Trophoblast cell (in vitro differentiated cells and primary cell): ENCODE data around the gene NDUFA3.

Experiments used
- DNase-seq, 2 donors: peaks; one replicate each; pipeline ENCODE4 v3.0.0-alpha.2; 2016
- H2AFZ ChIP-seq: 2 replicates; pipeline ENCODE4 v1.6.1; 2013; ENCODE audit warnings: low read length, moderate library complexity, mild to moderate bottlenecking; ENCODE audit not compliant: insufficient read depth, poor library complexity
- H2AK5ac ChIP-seq: 2 replicates; pipeline ENCODE4 v1.6.1; 2013; ENCODE audit warnings: mild to moderate bottlenecking, low read length
- H2BK120ac ChIP-seq: 2 replicates; pipeline ENCODE4 v1.6.1; 2013; ENCODE audit warnings: low read length, mild to moderate bottlenecking, moderate library complexity; ENCODE audit not compliant: insufficient read depth, poor library complexity
- H2BK12ac ChIP-seq: 2 replicates; pipeline ENCODE4 v1.6.1; 2013; ENCODE audit warnings: mild to moderate bottlenecking, low read length, moderate library complexity
- H2BK5ac ChIP-seq: 2 replicates; pipeline ENCODE4 v1.6.1; 2013; ENCODE audit warnings: low read length, low read depth, moderate library complexity, mild to moderate bottlenecking; ENCODE audit not compliant: poor library complexity
- H3K14ac ChIP-seq: 2 replicates; pipeline ENCODE4 v1.6.1; 2013; ENCODE audit warnings: mild to moderate bottlenecking, low read length
- H3K18ac ChIP-seq: 2 replicates; pipeline ENCODE4 v1.6.1; 2013; ENCODE audit warnings: mild to moderate bottlenecking, low read length
- H3K23ac ChIP-seq: 2 replicates; pipeline ENCODE4 v1.6.1; 2013; ENCODE audit warnings: low read length
- H3K27ac ChIP-seq: 2 replicates; pipeline ENCODE4 v1.5.1; 2013; ENCODE audit warnings: low read depth, mild to moderate bottlenecking, inconsistent platforms, low read length, moderate library complexity
- H3K27me3 ChIP-seq: 2 replicates; pipeline ENCODE4 v1.6.1; 2013; ENCODE audit warnings: inconsistent platforms, mild to moderate bottlenecking, low read length, moderate library complexity; ENCODE audit not compliant: insufficient read depth
- H3K36me3 ChIP-seq, 2 experiments: 1 replicate in 1 of 2; 2 replicates in 1 of 2; pipeline ENCODE4 v1.6.1; 2013; ENCODE audit warnings: low read length in 2 of 2, mild to moderate bottlenecking in 2 of 2, moderate library complexity in 1 of 2; ENCODE audit not compliant: insufficient read depth in 2 of 2, control insufficient read depth in 1 of 2
- H3K4ac ChIP-seq: 2 replicates; pipeline ENCODE4 v1.6.1; 2013; ENCODE audit warnings: low read depth, mild to moderate bottlenecking, low read length, moderate library complexity
- H3K4me1 ChIP-seq, 2 experiments: 1 replicate in 1 of 2; 2 replicates in 1 of 2; pipeline ENCODE4 v1.6.1; 2013; ENCODE audit warnings: low read length in 2 of 2, mild to moderate bottlenecking in 2 of 2, moderate library complexity in 1 of 2; ENCODE audit not compliant: insufficient read depth in 2 of 2, control insufficient read depth in 1 of 2
- H3K4me2 ChIP-seq: 2 replicates; pipeline ENCODE4 v1.6.1; 2013; ENCODE audit warnings: inconsistent platforms, mild to moderate bottlenecking, low read length, moderate library complexity
- H3K4me3 ChIP-seq: 2 replicates; pipeline ENCODE4 v1.5.1; 2013; ENCODE audit warnings: mild to moderate bottlenecking, low read depth, low read length, inconsistent platforms
- H3K79me1 ChIP-seq: one replicate; pipeline ENCODE4 v1.6.1; 2013; ENCODE audit warnings: low read length
- H3K79me2 ChIP-seq: 2 replicates; pipeline ENCODE4 v1.6.1; 2013; ENCODE audit warnings: low read length, mild to moderate bottlenecking; ENCODE audit not compliant: control insufficient read depth, insufficient read depth, poor library complexity
- H3K9ac ChIP-seq: 2 replicates; pipeline ENCODE4 v1.6.1; 2013; ENCODE audit warnings: mild to moderate bottlenecking, low read length
- H3K9me3 ChIP-seq: 2 replicates; pipeline ENCODE4 v1.6.1; 2013; ENCODE audit warnings: low read depth, mild to moderate bottlenecking, control low read depth, inconsistent platforms, low read length; ENCODE audit not compliant: insufficient read depth
- H4K12ac ChIP-seq: 2 replicates; pipeline ENCODE4 v1.6.1; 2013; ENCODE audit warnings: low read depth, mild to moderate bottlenecking, low read length, moderate library complexity
- H4K8ac ChIP-seq: 2 replicates; pipeline ENCODE4 v1.6.1; 2013; ENCODE audit warnings: low read depth, mild to moderate bottlenecking, low read length, moderate library complexity
- H4K91ac ChIP-seq: one replicate; pipeline ENCODE4 v1.6.1; 2013; ENCODE audit warnings: low read depth, mild to moderate bottlenecking, low read length, moderate library complexity
- WGBS: extraction: QIAGEN DNeasy Blood & Tissue Kit; methylation state at CpG from one replicate; pipeline ENCODE4 v1.1.7; 2013; ENCODE audit warnings: missing lambda C conversion rate; ENCODE audit not compliant: insufficient read length, insufficient coverage; ENCODE audit errors: extremely low coverage; 5-methylcytosine and 5-hydroxymethylcytosine counted together

The NDUFA3 gene

DNA sequence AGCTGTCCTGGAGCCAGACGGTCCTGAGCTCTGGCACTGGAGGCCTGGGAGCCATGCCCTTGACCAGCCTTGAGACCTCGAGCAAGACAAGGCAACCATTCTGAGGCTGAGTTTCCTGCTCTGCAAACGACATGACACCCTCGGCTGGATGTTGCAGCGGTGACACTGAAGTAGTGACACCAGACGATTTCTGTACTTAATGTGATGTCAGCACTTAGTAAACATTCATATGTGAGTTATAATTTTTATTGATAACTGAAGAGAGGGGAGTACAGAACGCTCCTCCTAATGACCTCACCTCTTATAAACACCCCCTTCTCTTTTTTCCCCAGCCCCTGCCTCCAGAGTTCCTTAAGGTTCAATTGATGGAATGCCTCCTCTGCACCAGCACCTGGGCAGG is 5.8 kb downstream of the NDUFA3 start:
- no CpG with 5 or more reads among the region's 7 CpGs for WGBS
- no peak overlapping the region for H3K4ac ChIP-seq

GRCh38 chr19:54109651-54110050 is 7.0 kb downstream of the NDUFA3 start:
- no peak overlapping the region for H3K9ac ChIP-seq
- H3K18ac ChIP-seq = no peak overlapping the region
- H2BK5ac ChIP-seq = no peak overlapping the region
- H3K4me3 ChIP-seq = no peak overlapping the region
- H3K27me3 ChIP-seq = no peaks in the 10 kb centered on the region
- no peak overlapping the region for H2BK120ac ChIP-seq
- H3K4me1 ChIP-seq = peaks cover 6 to 7% of the 10 kb centered on the region in 2 experiments
- no peaks in the 10 kb centered on the region for H3K9me3 ChIP-seq
- H3K79me1 ChIP-seq = peaks cover 4% of the 10 kb centered on the region
- no peak overlapping the region for H3K23ac ChIP-seq
- no peak overlapping the region for H3K4ac ChIP-seq
- WGBS = no CpG with 5 or more reads among the region's 6 CpGs
- H3K4me2 ChIP-seq = no peak overlapping the region
- no peak overlapping the region for H2BK12ac ChIP-seq
- H4K8ac ChIP-seq = no peak overlapping the region
- no peak overlapping the region for H3K27ac ChIP-seq
- no peak overlapping the region for H2AK5ac ChIP-seq
- no peak overlapping the region for H2AFZ ChIP-seq
- no peak overlapping the region for H3K14ac ChIP-seq
- no peak for DNase-seq
- no peak overlapping the region for H4K12ac ChIP-seq
- peaks cover 60 to 63% of the 10 kb centered on the region in 2 experiments for H3K36me3 ChIP-seq
- no peak overlapping the region for H4K91ac ChIP-seq
- peaks cover 5% of the 10 kb centered on the region for H3K79me2 ChIP-seq

More for the DNA sequence above, 5.8 kb downstream of the NDUFA3 start:
- H3K14ac ChIP-seq = no peak overlapping the region
- no peaks in the 10 kb centered on the region for H3K27me3 ChIP-seq
- no peaks in the 10 kb centered on the region for H3K79me1 ChIP-seq
- no peak overlapping the region for H3K23ac ChIP-seq
- H3K79me2 ChIP-seq = no peaks in the 10 kb centered on the region
- no peak overlapping the region for H3K4me2 ChIP-seq
- H2BK12ac ChIP-seq = no peak overlapping the region
- no peak overlapping the region for H2BK120ac ChIP-seq
- no peak overlapping the region for H3K18ac ChIP-seq
- no peak overlapping the region for H4K12ac ChIP-seq
- no peak for DNase-seq
- H3K9ac ChIP-seq = no peak overlapping the region
- no peak overlapping the region for H2BK5ac ChIP-seq
- H2AFZ ChIP-seq = no peak overlapping the region
- no peak overlapping the region for H4K8ac ChIP-seq
- H4K91ac ChIP-seq = no peak overlapping the region
- no peak overlapping the region for H3K4me3 ChIP-seq
- no peaks in the 10 kb centered on the region for H3K9me3 ChIP-seq
- peaks cover 56 to 61% of the 10 kb centered on the region in 2 experiments for H3K36me3 ChIP-seq
- no peak overlapping the region for H2AK5ac ChIP-seq
- H3K4me1 ChIP-seq = peaks cover 0 to 2% of the 10 kb centered on the region in 2 experiments
- H3K27ac ChIP-seq = no peak overlapping the region

GRCh38 chr19:54114340-54115108 is 11.9 kb downstream of the NDUFA3 start:
- H3K14ac ChIP-seq = peak overlapping the region; percentile 64
- peak overlapping the region; percentile 72 for H4K91ac ChIP-seq
- H3K36me3 ChIP-seq = peaks cover 29 to 31% of the 10 kb centered on the region in 2 experiments
- peak overlapping the region; percentile 51 for H3K18ac ChIP-seq
- peak overlapping the region; percentile 68 for H4K12ac ChIP-seq
- H2AFZ ChIP-seq = peak overlapping the region; percentile 56
- H3K4ac ChIP-seq = peak overlapping the region; percentile 39
- no peaks in the 10 kb centered on the region for H3K9me3 ChIP-seq
- peak overlapping the region; percentile 92 for H4K8ac ChIP-seq
- no CpG with 5 or more reads among the region's 28 CpGs for WGBS
- no peak overlapping the region for H3K23ac ChIP-seq
- H3K9ac ChIP-seq = peak overlapping the region; percentile 35
- H2BK12ac ChIP-seq = no peak overlapping the region
- H2BK5ac ChIP-seq = no peak overlapping the region
- peak in 1 of 2 donors; percentile 8 for DNase-seq
- H3K79me1 ChIP-seq = peaks cover 10% of the 10 kb centered on the region
- H3K4me2 ChIP-seq = peak overlapping the region; percentile 73
- peak overlapping the region; percentile 87 for H3K4me3 ChIP-seq
- no peaks in the 10 kb centered on the region for H3K27me3 ChIP-seq
- H3K27ac ChIP-seq = no peak overlapping the region
- H3K79me2 ChIP-seq = peaks cover 9% of the 10 kb centered on the region
- peaks cover 8 to 10% of the 10 kb centered on the region in 2 experiments for H3K4me1 ChIP-seq
- H2AK5ac ChIP-seq = peak overlapping the region; percentile 85
- peak overlapping the region; percentile 20 for H2BK120ac ChIP-seq

GRCh38 chr19:54115109-54116063 is 12.7 kb downstream of the NDUFA3 start, which contains the start of the genes PRPF31 and TFPT:
Gene PRPF31, plus strand, starts transcription at chr19:54115754. Its CDS starts 2,525 bp downstream, at chr19:54118279.
Gene TFPT, minus strand, starts transcription at chr19:54115657. Its CDS starts 388 bp downstream, at chr19:54115269.
- Histone ChIP-seq H2AK5ac (peak within 1 kb of the TSS; percentile 85), H3K23ac (no peak within 1 kb of the TSS), H3K79me2 (peaks cover 9% of the 10 kb centered on the region), H2BK12ac (no peak within 1 kb of the TSS), H3K9ac (peak within 1 kb of the TSS; percentile 93), H3K4me1 (peaks cover 8 to 10% of the 10 kb centered on the region in 2 experiments), H2BK120ac (peak within 1 kb of the TSS; percentile 20), H4K91ac (peak within 1 kb of the TSS; percentile 72), H3K18ac (peak within 1 kb of the TSS; percentile 51), H4K12ac (peak within 1 kb of the TSS; percentile 68), H2AFZ (peak within 1 kb of the TSS; percentile 74), H3K36me3 (peaks cover 28 to 31% of the 10 kb centered on the region in 2 experiments), H3K14ac (peak within 1 kb of the TSS; percentile 64), H4K8ac (peak within 1 kb of the TSS; percentile 92), H2BK5ac (peak within 1 kb of the TSS; percentile 71), H3K9me3 (no peaks in the 10 kb centered on the region), H3K27ac (peak within 1 kb of the TSS; percentile 52), H3K79me1 (peaks cover 10% of the 10 kb centered on the region), H3K4me2 (peak within 1 kb of the TSS; percentile 73), H3K4ac (peak within 1 kb of the TSS; percentile 43), H3K27me3 (no peaks in the 10 kb centered on the region), H3K4me3 (peak within 1 kb of the TSS; percentile 87)
- WGBS = no CpG with 5 or more reads among the region's 60 CpGs
- peak; percentile 97 to 100 for DNase-seq
